Activated CD8-positive, alpha-beta memory T cell treated with anti-CD3 and anti-CD28 coated beads, Interleukin-2, amount 50 U/mL, for 1 hour (primary cell): ENCODE data around the gene NKX3-2.
"Not testable (repeated sequence)": the region's sequence is repeated elsewhere in the genome, so short reads cannot be mapped to it uniquely, and the experiment has no call there.

Source experiments
- DNase-seq: peaks from one replicate; pipeline ENCODE4 v3.0.0-alpha.2; 2020; ENCODE audit errors: extremely low read depth

The NKX3-2 gene

DNA sequence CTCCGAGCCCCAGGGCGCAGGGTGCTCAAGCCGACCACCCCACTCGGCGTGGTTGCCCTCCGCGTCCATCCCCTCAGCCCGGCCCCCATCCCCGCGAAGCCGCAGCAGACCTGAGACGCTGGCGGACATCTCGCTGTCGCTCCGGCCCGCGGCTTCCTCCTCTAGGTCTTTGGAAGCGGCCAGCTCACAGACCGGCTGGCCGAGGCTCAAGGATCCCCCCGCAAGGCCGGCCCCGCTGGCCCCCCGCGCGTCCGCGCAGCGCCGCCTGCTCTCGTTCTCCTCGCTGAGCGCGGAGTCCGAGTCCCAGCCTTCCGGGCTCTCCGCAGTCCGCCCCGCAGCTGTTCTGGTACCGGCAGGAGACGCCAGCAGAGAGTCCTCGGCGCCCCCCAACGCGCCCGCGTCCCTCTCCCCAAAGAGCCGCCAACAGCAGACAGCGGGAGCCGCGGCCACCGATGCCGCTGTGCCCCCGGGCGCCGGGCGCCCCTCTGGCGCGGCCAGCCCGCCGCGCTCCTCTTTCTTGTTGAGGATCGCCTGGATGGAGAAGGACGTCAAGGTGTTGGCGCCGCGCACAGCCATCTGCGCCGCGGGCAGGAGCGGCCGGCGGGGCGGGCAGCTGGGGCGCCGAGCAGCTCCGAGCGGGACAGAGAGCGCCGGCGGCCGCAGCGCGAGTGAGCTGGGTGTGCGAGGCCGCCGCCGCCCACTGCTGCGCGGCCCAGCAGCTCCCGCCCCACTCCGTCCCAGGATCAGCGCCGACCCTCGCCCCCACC is at the start of gene NKX3-2:
Gene NKX3-2, minus strand, starts transcription at position 670 of the 767 bp plus-strand sequence. Its CDS starts 94 bp downstream, at position 576.
- DNase-seq = no peak

DNA sequence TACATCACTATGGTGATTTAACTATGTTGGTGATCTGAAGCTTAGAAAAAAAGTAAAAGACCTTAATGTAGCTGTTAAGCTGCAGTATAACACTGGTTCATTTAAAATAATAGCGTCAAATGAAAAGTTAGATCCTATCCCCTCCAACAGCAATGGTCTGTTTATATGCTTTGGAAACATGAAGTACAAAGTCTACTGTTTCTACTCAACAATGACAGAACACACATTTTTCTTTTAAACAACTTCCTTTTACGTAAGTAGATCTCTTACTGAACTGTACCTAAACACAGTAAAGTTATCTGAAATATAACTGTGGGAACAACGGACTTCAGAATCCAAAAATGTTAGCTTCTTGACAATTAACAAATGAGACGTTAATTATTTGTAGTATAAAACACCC is 47.9 kb upstream of the NKX3-2 start:
- no peak for DNase-seq

- DNase-seq = no peak
Observed at GRCh38 chr4:13590766-13591165, 46.5 kb upstream of the NKX3-2 start.

DNA sequence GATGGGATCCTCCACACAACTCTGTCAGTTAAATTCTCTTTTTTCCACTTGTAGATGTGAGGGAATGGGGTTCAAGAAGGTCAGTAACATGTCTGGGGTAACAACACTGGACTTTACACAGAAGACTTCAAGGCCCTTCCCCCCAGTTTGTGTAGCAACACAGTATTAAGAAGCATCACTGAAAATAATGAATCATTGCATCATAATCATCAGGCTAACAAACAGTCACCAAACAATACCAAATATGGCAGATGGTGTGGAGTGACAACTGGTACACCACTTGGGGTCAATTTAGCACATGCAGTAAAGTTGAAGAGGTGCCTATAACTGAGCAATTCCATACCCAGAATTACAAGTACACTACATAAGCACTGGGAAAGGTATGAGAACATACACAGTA is 44.6 kb upstream of the NKX3-2 start:
- DNase-seq = no peak

GRCh38 chr4:13584481-13584880 is 40.2 kb upstream of the NKX3-2 start:
- DNase-seq = no peak

GRCh38 chr4:13580036-13580435 is 35.7 kb upstream of the NKX3-2 start:
- DNase-seq = no peak

DNA sequence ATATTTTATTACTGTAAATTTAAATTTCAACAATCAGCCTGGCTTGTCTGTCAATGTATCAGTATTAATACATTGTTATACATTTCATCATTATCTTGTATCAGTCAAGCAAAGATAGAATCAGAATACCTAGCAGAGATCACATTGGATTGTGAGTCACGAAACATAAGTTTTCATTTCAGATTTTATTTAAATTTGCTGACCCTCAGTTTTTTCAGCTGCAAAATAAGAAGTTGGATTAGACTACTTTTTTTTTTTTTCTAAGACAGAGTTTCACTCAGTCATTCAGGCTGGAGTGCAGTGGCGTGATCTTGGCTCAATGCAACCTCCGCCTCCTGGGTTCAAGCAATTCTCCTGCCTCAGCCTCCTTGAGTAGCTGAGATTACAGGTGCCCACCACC is 33.4 kb upstream of the NKX3-2 start:
- no peak for DNase-seq

- no peak for DNase-seq
Observed at GRCh38 chr4:13570916-13571315, 26.6 kb upstream of the NKX3-2 start.

GRCh38 chr4:13567125-13567524 is 22.8 kb upstream of the NKX3-2 start:
- no peak for DNase-seq

GRCh38 chr4:13562876-13563275 is 18.6 kb upstream of the NKX3-2 start:
- DNase-seq = no peak

DNA sequence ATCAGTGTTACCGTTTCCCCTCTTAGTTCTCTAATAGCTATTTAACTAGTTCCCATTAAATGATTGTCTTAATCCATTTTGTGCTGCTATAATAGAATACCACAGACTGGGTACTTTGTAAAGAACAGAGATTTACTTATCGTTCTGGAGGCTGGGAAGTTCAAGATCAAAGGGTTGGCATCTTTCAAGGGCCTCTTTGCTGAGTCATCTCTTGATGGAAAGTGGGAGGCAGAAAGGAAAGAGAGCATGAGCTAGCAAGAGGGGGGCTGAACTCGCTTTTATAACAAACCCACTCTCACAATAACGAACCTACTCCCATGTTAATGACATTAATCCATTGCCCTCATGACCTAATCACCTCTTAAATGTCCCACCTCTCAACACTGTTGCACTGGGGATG is 17.4 kb upstream of the NKX3-2 start:
- no peak for DNase-seq

DNA sequence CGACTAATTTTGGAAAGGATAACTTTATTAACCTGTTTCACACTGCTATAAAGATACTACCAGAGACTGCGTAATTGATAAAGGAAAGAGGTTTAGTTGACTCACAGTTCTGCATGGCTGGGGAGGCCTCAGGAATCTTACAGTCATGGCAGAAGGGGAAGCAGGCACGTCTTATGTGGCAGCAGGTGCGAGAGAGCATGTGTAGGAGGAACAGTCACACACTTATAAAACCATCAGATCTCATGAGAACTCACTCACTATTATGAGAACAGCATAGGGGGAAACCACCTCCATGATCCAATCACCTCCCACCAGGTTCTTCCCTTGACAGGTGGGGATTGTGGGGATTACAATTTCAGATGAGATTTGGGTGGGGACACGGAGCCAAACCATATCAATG is 15.8 kb upstream of the NKX3-2 start:
- DNase-seq = not testable (repeated sequence)

- no peak for DNase-seq
Observed at GRCh38 chr4:13559413-13559812, 15.1 kb upstream of the NKX3-2 start.

- no peak for DNase-seq
Observed at GRCh38 chr4:13558881-13559280, 14.6 kb upstream of the NKX3-2 start.

- no peak for DNase-seq
Observed at GRCh38 chr4:13555325-13555724, 11.0 kb upstream of the NKX3-2 start.

- DNase-seq = no peak
Observed at GRCh38 chr4:13553081-13553480, 8.8 kb upstream of the NKX3-2 start.

DNA sequence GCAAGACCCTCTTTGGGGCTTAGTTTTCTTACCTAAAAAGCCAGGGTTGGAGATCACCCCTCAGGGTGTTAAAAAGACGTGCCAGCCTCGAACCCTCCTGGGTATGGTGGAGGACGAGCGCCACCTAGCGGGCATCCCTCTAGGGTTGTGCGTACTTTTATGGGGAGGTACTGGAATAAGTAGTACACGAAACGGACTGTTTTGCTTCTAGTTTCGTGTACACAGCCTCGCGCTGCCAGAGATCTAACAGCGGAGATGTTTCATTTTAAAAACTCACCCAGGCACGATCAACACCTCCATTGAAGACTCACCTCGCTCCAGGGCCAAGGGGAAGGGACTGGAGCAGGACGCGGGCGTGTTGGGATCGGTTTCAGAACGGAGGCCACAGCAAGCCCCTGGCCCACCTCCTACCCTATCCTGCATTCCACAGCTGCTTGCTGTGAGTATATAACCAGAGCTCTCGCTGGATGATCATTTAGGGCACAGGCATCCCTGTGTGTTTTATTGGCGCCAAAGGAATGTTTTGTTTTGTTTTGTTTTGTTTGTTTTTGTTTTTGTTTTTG is 4.8 kb upstream of the NKX3-2 start:
- peak; percentile 26 for DNase-seq

- DNase-seq = no peak
Observed at GRCh38 chr4:13548059-13548983, 4.0 kb upstream of the NKX3-2 start.

DNA sequence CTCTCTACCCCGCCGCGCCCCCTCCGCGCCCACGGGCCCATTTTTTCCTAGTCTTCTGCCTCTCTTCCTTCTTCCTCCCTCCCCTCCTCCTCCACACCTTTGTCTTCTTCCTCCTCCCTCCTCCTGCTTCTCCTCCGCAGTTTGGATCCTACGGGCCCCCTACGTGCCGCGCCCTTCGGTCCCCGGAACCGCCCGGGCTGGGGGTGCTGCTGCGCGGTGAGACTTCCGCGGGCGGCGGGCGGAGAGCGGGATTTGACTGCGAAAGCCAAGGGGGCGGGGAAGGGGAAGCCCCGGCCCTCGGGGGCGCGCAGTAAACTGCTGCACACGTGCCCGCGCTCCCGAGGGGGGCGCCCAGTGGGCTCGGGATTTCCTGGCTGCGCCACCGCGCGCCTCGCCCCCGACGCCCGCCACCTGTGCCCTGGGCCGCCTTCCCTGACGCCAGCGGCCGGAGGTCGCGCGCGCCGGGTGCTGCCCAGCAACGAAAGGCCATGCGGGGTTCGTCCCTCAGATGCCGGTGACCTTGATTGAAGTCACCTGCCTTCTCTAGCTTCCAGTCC is 3.3 kb upstream of the NKX3-2 start:
- DNase-seq = no peak

DNA sequence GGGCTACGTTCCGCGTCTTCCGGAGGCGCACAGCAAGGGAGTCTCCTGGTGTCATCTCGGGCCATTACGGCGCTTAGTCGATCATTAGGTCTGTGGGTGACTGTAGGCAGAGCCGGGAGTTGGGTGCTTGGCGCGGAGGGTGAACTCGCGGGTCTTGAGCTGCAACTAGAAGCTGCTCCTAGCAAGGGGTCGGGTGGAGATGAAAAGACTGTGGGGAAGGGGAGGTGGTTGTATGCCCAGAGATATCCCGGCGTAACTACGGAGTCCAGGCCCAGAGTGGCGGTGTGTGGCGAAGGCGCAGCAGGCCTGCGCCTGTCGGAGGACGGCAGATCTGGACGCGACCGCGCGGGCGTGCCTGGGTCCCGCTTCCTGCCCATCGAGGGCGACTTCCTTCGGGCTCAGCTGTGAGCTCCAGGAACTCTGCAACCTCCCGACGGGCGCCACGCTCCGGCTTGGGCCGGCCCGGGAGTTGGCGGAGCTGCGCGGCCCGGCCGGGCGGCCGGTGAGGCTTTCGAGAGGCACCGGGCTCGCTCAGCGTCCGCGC is 2.7 kb upstream of the NKX3-2 start:
- DNase-seq = no peak

DNA sequence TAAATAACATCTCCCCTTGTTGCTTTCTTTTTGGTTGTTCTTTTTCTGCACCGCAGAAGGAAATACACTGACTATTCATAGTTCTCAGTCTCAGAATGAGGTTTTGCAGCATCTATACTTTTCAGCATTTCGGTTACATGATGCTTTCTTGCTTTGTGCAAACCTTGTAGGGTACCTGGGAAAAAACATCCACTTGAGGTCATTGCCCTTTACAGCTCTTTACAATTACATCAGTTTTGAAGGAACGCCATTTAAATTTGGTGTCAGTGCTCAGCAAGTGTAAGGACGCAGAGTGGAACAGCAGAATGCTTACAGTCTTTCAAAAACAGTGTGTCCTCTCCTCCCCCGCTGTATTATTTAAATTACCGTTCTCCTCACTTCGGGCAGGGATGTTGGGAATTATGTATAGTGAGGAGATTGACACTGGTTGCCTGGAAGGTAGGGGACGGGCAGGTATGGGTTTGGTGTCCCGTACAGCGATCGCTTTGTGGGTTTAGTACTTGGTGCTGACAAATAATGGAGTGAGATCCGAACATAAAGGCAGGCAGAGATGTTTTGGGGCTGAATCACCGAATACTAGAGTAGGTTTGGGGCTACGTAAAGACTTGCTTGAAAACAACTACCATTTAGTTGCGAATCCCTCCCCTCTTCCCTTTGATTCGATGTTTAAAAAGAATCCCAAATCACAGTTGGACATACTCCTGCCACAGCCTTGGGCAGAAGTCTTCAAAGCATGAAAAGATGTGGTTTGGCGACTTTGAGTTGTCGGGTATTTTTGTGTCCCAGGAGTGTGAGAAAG is 2.0 kb upstream of the NKX3-2 start:
- DNase-seq = no peak
